ENCODE data around the gene ADIG.

DNA sequence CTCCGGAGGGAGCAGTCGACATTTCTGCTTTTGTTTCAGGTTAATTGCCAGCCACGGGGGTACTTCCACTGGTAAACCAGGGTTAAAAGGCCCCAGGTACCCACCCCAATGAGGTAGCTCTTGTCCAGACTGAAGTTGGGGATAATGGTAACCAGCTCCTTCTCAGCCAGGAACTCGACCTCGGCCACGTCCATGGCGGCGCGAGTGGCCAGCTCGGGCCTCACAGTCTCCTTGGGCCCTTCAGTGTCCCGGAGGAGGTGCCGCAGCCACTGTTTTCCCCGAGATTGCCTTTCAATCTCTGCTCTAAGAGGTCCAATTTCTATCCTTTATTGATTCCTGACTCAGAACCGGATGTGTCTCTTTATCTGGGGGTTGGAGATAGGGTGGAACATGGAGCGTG lies 34.3 kb downstream of the ADIG start:
- TF ChIP-seq, protein P1, sequence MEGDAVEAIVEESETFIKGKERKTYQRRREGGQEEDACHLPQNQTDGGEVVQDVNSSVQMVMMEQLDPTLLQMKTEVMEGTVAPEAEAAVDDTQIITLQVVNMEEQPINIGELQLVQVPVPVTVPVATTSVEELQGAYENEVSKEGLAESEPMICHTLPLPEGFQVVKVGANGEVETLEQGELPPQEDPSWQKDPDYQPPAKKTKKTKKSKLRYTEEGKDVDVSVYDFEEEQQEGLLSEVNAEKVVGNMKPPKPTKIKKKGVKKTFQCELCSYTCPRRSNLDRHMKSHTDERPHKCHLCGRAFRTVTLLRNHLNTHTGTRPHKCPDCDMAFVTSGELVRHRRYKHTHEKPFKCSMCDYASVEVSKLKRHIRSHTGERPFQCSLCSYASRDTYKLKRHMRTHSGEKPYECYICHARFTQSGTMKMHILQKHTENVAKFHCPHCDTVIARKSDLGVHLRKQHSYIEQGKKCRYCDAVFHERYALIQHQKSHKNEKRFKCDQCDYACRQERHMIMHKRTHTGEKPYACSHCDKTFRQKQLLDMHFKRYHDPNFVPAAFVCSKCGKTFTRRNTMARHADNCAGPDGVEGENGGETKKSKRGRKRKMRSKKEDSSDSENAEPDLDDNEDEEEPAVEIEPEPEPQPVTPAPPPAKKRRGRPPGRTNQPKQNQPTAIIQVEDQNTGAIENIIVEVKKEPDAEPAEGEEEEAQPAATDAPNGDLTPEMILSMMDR (IDR thresholded peaks at IDR 0.05; ENCODE audit: insufficient read depth, low read length, poor library complexity, severe bottlenecking) = no peak
- no peak for TF ChIP-seq EZH2phosphoT487 (conservative IDR thresholded peaks at IDR 0.05; ENCODE audit: low read length)

All from SU-DHL-6 (cell line).